Cardiac fibroblast (primary cell): ENCODE results near the gene OR12D1.
A peak's percentile ranks its signal among the peaks of the same experiment; 100 is the strongest.
"Not testable (repeated sequence)": the region's sequence is repeated elsewhere in the genome, so short reads cannot be mapped to it uniquely, and the experiment has no call there.

Experiments
- DNase-seq, 2 donors: peaks; one replicate each; pipeline versions ENCODE4 v3.0.0 to v3.0.0-alpha.2; 2010; ENCODE audit warnings: low read depth in 2 of 2
- H3K4me3 ChIP-seq, 2 donors: replicated peaks in 1 of 2; 1 replicate in 1 of 2; 2 replicates in 1 of 2; pipeline ENCODE4 v1.5.1; 2011; ENCODE audit warnings: low read depth in 2 of 2, low read length in 2 of 2, mild to moderate bottlenecking in 2 of 2, moderate library complexity in 1 of 2
- TF ChIP-seq, protein P1 (sequence below): IDR thresholded peaks from one replicate; pipeline ENCODE4 v1.5.1; 2011; ENCODE audit warnings: low read depth, mild to moderate bottlenecking, low read length, inconsistent platforms

OR12D1 gene

DNA sequence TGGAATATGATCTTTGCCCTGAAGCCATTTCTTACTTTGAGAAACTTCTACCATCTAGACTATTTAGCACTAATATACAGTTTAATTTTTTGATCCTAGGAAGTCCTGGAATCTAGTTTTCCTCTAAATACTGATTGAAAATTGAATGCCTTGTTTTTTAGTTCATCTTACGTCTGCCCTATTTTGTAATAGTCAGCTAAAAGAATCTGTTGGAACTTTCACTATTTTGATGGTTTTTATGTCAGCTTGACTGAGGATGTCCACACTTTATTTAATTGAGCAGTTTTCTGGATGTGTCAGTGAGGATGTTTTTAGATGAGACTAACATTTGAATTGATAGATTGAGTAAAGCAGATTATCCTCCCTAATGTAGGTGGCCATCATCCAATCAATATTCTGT, 10.9 kb upstream of the OR12D1 start:
- TF ChIP-seq, protein P1, sequence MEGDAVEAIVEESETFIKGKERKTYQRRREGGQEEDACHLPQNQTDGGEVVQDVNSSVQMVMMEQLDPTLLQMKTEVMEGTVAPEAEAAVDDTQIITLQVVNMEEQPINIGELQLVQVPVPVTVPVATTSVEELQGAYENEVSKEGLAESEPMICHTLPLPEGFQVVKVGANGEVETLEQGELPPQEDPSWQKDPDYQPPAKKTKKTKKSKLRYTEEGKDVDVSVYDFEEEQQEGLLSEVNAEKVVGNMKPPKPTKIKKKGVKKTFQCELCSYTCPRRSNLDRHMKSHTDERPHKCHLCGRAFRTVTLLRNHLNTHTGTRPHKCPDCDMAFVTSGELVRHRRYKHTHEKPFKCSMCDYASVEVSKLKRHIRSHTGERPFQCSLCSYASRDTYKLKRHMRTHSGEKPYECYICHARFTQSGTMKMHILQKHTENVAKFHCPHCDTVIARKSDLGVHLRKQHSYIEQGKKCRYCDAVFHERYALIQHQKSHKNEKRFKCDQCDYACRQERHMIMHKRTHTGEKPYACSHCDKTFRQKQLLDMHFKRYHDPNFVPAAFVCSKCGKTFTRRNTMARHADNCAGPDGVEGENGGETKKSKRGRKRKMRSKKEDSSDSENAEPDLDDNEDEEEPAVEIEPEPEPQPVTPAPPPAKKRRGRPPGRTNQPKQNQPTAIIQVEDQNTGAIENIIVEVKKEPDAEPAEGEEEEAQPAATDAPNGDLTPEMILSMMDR = no peak
- no peak overlapping the region for H3K4me3 ChIP-seq
- no peak for DNase-seq

- TF ChIP-seq, protein P1 = no peak
- peak in 1 of 2 donors; percentile 3 for DNase-seq
- no peak overlapping the region for H3K4me3 ChIP-seq
Observed at GRCh38 chr6:29419516-29419915, 4.8 kb downstream of the OR12D1 start.

- no peak for DNase-seq
- no peak overlapping the region for H3K4me3 ChIP-seq
- TF ChIP-seq, protein P1 = no peak
Observed at GRCh38 chr6:29424168-29424567, 9.4 kb downstream of the OR12D1 start.

- no peak overlapping the region for H3K4me3 ChIP-seq
- DNase-seq = no peak
- TF ChIP-seq, protein P1 = no peak
Observed at GRCh38 chr6:29424575-29424974, 9.8 kb downstream of the OR12D1 start.

GRCh38 chr6:29425075-29425474, 10.3 kb downstream of the OR12D1 start:
- H3K4me3 ChIP-seq = no peak overlapping the region
- TF ChIP-seq, protein P1 = no peak
- no peak for DNase-seq

- TF ChIP-seq, protein P1 = no peak
- no peak for DNase-seq
- no peak overlapping the region for H3K4me3 ChIP-seq
Observed at GRCh38 chr6:29426654-29427053, 11.9 kb downstream of the OR12D1 start.

- not testable (repeated sequence) for H3K4me3 ChIP-seq, DNase-seq
Observed at GRCh38 chr6:29436730-29437129, 22.0 kb downstream of the OR12D1 start.

- TF ChIP-seq, protein P1 = no peak
- no peak within 1 kb of the TSS for H3K4me3 ChIP-seq
Observed at GRCh38 chr6:29439006-29439405, 24.3 kb downstream of the OR12D1 start, which contains the start of gene OR10C1. Gene OR10C1 (plus strand): TSS chr6:29439306. CDS start chr6:29440016, 710 bp downstream.

More at GRCh38 chr6:29439006-29439405, 24.3 kb downstream of the OR12D1 start, which contains the start of gene OR10C1:
- no peak for DNase-seq
